ENCODE data around the gene CCSER1. TPM values are rescaled to one million over a fixed set of nuclear protein-coding genes. Genes with fewer than 3 reads are reported as not detected.
A peak's percentile ranks its signal among the peaks of the same experiment; 100 is the strongest.

CCSER1 gene
- total RNA-seq, 1 experiment from 2014 or later, result 4.1 TPM

- H3K27ac Mint-ChIP-seq (ENCODE audit: unreplicated experiment), result no peak overlapping the region
- ChIA-PET CTCF (no interaction called here), POLR2A (no interaction called here)
- H3K9me3 Mint-ChIP-seq (ENCODE audit: unreplicated experiment), result no peaks in the 10 kb centered on the region
- H3K27me3 Mint-ChIP-seq (ENCODE audit: insufficient read depth, unreplicated experiment), result no peaks in the 10 kb centered on the region
- Histone ChIP-seq H3K4me1 (0 out of 2 replicates have a peak, but pooled peaks cover 5% of the 10 kb centered on the region), H3K4me3 (ENCODE audit: low read depth, low read length) (no peak overlapping the region), H3K36me3 (ENCODE audit: control insufficient read depth, insufficient read depth, low read length) (no peaks in the 10 kb centered on the region), H3K9me3 (no peaks in the 10 kb centered on the region), H3K27me3 (replicated peaks; ENCODE audit: control insufficient read depth, insufficient read depth, low read length) (no peaks in the 10 kb centered on the region)
- intact Hi-C loops (cut with micrococcal nuclease; ENCODE audit: unreplicated experiment), result loop anchor here (5.0 kb wide), 1 partner anchor 109 kb away; no protein-coding TSS in a partner anchor
- no peaks in the 10 kb centered on the region for H3K36me3 Mint-ChIP-seq (ENCODE audit: insufficient read depth, unreplicated experiment)
- TF ChIP-seq CTCF (IDR thresholded peaks at IDR 0.05; ENCODE audit: insufficient read depth in 1 of 2, low read depth in 1 of 2, low read length in 1 of 2, severe bottlenecking in 1 of 2, unreplicated experiment in 1 of 2), result no peak
- peaks cover 7% of the 10 kb centered on the region for H3K4me1 Mint-ChIP-seq (ENCODE audit: low read depth, unreplicated experiment)
- BruUV-seq (replicated peaks), result no TSS peak
- H3K4me3 Mint-ChIP-seq (ENCODE audit: unreplicated experiment), result no peak overlapping the region
- DNase-seq, result peak in 1 of 2 experiments; percentile 2
These were observed 715.8 kb downstream of the CCSER1 start for GRCh38 chr4:90842960-90843359.

- Histone ChIP-seq H3K9me3 (no peaks in the 10 kb centered on the region), H3K27me3 (replicated peaks; ENCODE audit: control insufficient read depth, insufficient read depth, low read length) (no peaks in the 10 kb centered on the region), H3K4me3 (ENCODE audit: low read depth, low read length) (no peak overlapping the region), H3K4me1 (0 out of 2 replicates have a peak, but pooled peaks cover 5% of the 10 kb centered on the region), H3K36me3 (ENCODE audit: control insufficient read depth, insufficient read depth, low read length) (no peaks in the 10 kb centered on the region)
- Mint-ChIP-seq H3K27ac (ENCODE audit: unreplicated experiment) (no peak overlapping the region), H3K36me3 (ENCODE audit: insufficient read depth, unreplicated experiment) (no peaks in the 10 kb centered on the region), H3K9me3 (ENCODE audit: unreplicated experiment) (no peaks in the 10 kb centered on the region), H3K27me3 (ENCODE audit: insufficient read depth, unreplicated experiment) (no peaks in the 10 kb centered on the region), H3K4me1 (ENCODE audit: low read depth, unreplicated experiment) (peaks cover 7% of the 10 kb centered on the region), H3K4me3 (ENCODE audit: unreplicated experiment) (no peak overlapping the region)
- POLR2A ChIA-PET, result no interaction called here
- intact Hi-C loops (cut with micrococcal nuclease; ENCODE audit: unreplicated experiment), result loop anchor here (5.0 kb wide), 1 partner anchor 108 kb away; no protein-coding TSS in a partner anchor
- CTCF ChIA-PET, result interaction anchor here (0.7 kb wide), 1 partner anchor 378 kb away, joined by 3 read pairs; no protein-coding TSS in a partner anchor
- no TSS peak for BruUV-seq (replicated peaks)
- DNase-seq, result no peak
- no peak for TF ChIP-seq CTCF (IDR thresholded peaks at IDR 0.05; ENCODE audit: insufficient read depth in 1 of 2, low read depth in 1 of 2, low read length in 1 of 2, severe bottlenecking in 1 of 2, unreplicated experiment in 1 of 2)
These were observed 717.0 kb downstream of the CCSER1 start for GRCh38 chr4:90844241-90844640.

GRCh38 chr4:90845777-90846176, 718.6 kb downstream of the CCSER1 start:
- ChIA-PET POLR2A (no interaction called here), CTCF (no interaction called here)
- no TSS peak for BruUV-seq (replicated peaks)
- no peak overlapping the region for H3K4me3 Mint-ChIP-seq (ENCODE audit: unreplicated experiment)
- H3K36me3 Mint-ChIP-seq (ENCODE audit: insufficient read depth, unreplicated experiment), result no peaks in the 10 kb centered on the region
- peaks cover 7% of the 10 kb centered on the region for H3K4me1 Mint-ChIP-seq (ENCODE audit: low read depth, unreplicated experiment)
- no peak for TF ChIP-seq CTCF (IDR thresholded peaks at IDR 0.05; ENCODE audit: insufficient read depth in 1 of 2, low read depth in 1 of 2, low read length in 1 of 2, severe bottlenecking in 1 of 2, unreplicated experiment in 1 of 2)
- Histone ChIP-seq H3K4me1 (0 out of 2 replicates have a peak, but pooled peaks cover 5% of the 10 kb centered on the region), H3K36me3 (ENCODE audit: control insufficient read depth, insufficient read depth, low read length) (no peaks in the 10 kb centered on the region), H3K4me3 (ENCODE audit: low read depth, low read length) (no peak overlapping the region), H3K27me3 (replicated peaks; ENCODE audit: control insufficient read depth, insufficient read depth, low read length) (no peaks in the 10 kb centered on the region), H3K9me3 (no peaks in the 10 kb centered on the region)
- no peaks in the 10 kb centered on the region for H3K27me3 Mint-ChIP-seq (ENCODE audit: insufficient read depth, unreplicated experiment)
- no peak for DNase-seq
- intact Hi-C loops (cut with micrococcal nuclease; ENCODE audit: unreplicated experiment), result no loop called here
- H3K27ac Mint-ChIP-seq (ENCODE audit: unreplicated experiment), result no peak overlapping the region
- no peaks in the 10 kb centered on the region for H3K9me3 Mint-ChIP-seq (ENCODE audit: unreplicated experiment)

Measured in Caco-2 (cell line).